ENCODE results near the gene CDH13.

DNA sequence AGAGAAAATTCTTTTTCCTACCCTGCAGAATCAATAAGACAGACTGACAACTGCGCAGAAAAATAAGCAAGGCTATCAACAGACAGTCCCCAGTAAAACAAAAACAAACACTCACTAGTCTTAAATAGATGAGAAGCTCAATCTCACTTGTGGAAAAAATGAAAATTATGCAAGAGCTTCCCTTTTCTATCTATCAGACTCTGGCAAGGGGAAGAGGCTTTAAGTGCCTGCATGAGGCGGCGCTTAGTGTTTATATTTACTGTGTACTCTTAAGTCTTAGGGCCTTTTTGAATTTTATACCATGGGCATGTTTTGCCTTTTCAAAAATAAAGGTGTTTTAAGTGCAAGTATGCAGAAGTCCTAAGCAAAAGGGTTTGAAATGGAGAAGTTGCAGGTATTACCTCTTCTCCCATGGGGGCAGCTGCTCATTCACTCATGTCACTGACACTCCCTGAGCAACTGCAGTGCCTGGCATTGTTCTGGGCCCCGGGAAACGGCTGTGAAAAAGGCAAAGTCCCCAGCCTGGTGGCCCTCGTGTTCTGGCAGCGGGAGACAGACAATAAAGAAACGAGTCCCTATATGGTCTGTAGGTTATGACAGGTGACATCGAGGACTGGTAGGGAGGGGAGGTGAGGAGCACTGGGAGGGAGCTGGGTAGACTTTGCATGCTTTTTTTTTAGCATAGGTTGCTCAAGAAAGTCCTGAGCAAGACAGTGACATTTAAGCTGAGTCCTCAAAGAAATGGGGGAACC, 1216.2 kb downstream of the CDH13 start:
- no peak for TF ChIP-seq CTCF (IDR thresholded peaks at IDR 0.05; ENCODE audit: low read depth, low read length)
- no peak for TF ChIP-seq EZH2phosphoT487 (IDR thresholded peaks at IDR 0.05; ENCODE audit: low read depth)

Measured in OCI-LY3 (cell line).